Measurements from ENCODE around the gene TSPAN14. TPM values are rescaled to one million over a fixed set of nuclear protein-coding genes. Genes with fewer than 3 reads are reported as not detected.

The TSPAN14 gene
- total and polyA plus RNA-seq, 2 of the 8 experiments (the other 6 are each of a cell fraction or from before 2014, with no cell fraction given), result 47.4 to 57.8 TPM

GRCh38 chr10:80506836-80507487 lies 52.9 kb downstream of the TSPAN14 start:
- H3K14ac ChIP-seq (ENCODE audit: insufficient read length), result no peak overlapping the region
- no peak overlapping the region for H2BK20ac ChIP-seq (ENCODE audit: low read length)
- H2AFZ ChIP-seq (ENCODE audit: low read length), result no peak overlapping the region
- H3K79me1 ChIP-seq (ENCODE audit: low read depth, low read length), result peaks cover 16% of the 10 kb centered on the region
- no peak overlapping the region for H3K9ac ChIP-seq (replicated peaks in 1 of 4; ENCODE audit: extremely low read depth in 1 of 4, low read depth in 3 of 4, low read length in 3 of 4)
- no peak overlapping the region for H3K27ac ChIP-seq (ENCODE audit: low read depth, low read length)
- no peaks in the 10 kb centered on the region for H3K9me3 ChIP-seq (ENCODE audit: insufficient read depth in 2 of 2, low read depth in 1 of 2, low read length in 1 of 2)
- H2BK15ac ChIP-seq (ENCODE audit: low read length), result no peak overlapping the region
- H2BK5ac ChIP-seq (ENCODE audit: low read depth, low read length), result no peak overlapping the region
- no peak overlapping the region for H3K18ac ChIP-seq (ENCODE audit: extremely low read depth, low read length)
- no peak overlapping the region for H3K4ac ChIP-seq (replicated peaks; ENCODE audit: insufficient read length, low read depth, low read length)
- H3K56ac ChIP-seq (replicated peaks; ENCODE audit: insufficient read length, low read depth, low read length), result no peak overlapping the region
- CTCF ChIA-PET (ENCODE audit: partially characterized antibody), result interaction anchor here (1.0 to 21.9 kb wide), 8 partner anchors 8 to 183 kb away, joined by 3 to 1263 read pairs (median 20); partner anchors contain the start of gene TSPAN14
- H4K8ac ChIP-seq (ENCODE audit: extremely low read depth, insufficient read depth, low read length), result no peak overlapping the region
- DNase-seq (ENCODE audit: low read depth in 1 of 2, low spot score in 2 of 2) (no peak), FAIRE-seq (no peak)
- no peak overlapping the region for H4K5ac ChIP-seq (ENCODE audit: insufficient read length, low read depth, low read length)
- peaks cover under 1 to 10% (median 3%) of the 10 kb centered on the region in 4 experiments; a peak in 4 of 8 replicates for H3K36me3 ChIP-seq (ENCODE audit: control insufficient read depth in 2 of 4, insufficient read depth in 4 of 4, low read length in 3 of 4)
- WGBS, 2 experiments (ENCODE audit: extremely low coverage in 1 of 2, insufficient coverage in 1 of 2, insufficient read length in 1 of 2, insufficient replicate concordance in 2 of 2, low coverage in 1 of 2, low lambda C conversion rate in 2 of 2, missing lambda C conversion rate in 1 of 2), result 93% methylated on average over 13 of the region's 13 CpGs; no CpG with 5 or more reads in 1 of the 2 experiments
- no peak overlapping the region for H2AK5ac ChIP-seq (ENCODE audit: low read depth, low read length)
- H4K20me1 ChIP-seq (replicated peaks in 1 of 2; ENCODE audit: control insufficient read depth in 1 of 2, insufficient read depth in 2 of 2, low read length in 2 of 2), result peaks cover 17 to 20% of the 10 kb centered on the region in 2 experiments
- H3K23me2 ChIP-seq (ENCODE audit: low read depth, low read length), result no peaks in the 10 kb centered on the region; the same call in 1 of the 2 replicates
- H3K4me2 ChIP-seq (ENCODE audit: insufficient read depth in 1 of 2, low read depth in 2 of 2, low read length in 2 of 2), result no peak overlapping the region
- no peak overlapping the region for H4K91ac ChIP-seq (replicated peaks; ENCODE audit: insufficient read length, low read length)
- POLR2A ChIA-PET (ENCODE audit: partially characterized antibody), result no interaction called here
- H2BK120ac ChIP-seq (replicated peaks; ENCODE audit: low read depth, low read length), result no peak overlapping the region
- H3K4me1 ChIP-seq (replicated peaks in 1 of 4; ENCODE audit: control insufficient read depth in 3 of 4, insufficient read depth in 4 of 4, low read length in 3 of 4), result peaks cover 5 to 25% (median 11%) of the 10 kb centered on the region in 4 experiments; a peak in 6 of 7 replicates
- no peak overlapping the region for H2BK12ac ChIP-seq (ENCODE audit: low read depth, low read length)
- H3K23ac ChIP-seq (ENCODE audit: insufficient read length), result no peak overlapping the region
- H3K4me3 ChIP-seq (ENCODE audit: extremely low read depth in 1 of 4, insufficient read depth in 2 of 4, low read depth in 3 of 4, low read length in 4 of 4), result no peak overlapping the region
- H3K27me3 ChIP-seq (replicated peaks in 1 of 4; ENCODE audit: control insufficient read depth in 3 of 4, extremely low read depth in 1 of 4, insufficient read depth in 3 of 4, low read length in 3 of 4), result no peaks in the 10 kb centered on the region
- H3K79me2 ChIP-seq (ENCODE audit: control insufficient read depth in 1 of 2, insufficient read depth in 2 of 2, low read length in 2 of 2), result peaks cover 0 to 22% of the 10 kb centered on the region in 2 experiments; a peak in 1 of 4 replicates
- TF ChIP-seq ATF3 (IDR thresholded peaks at IDR 0.05; ENCODE audit: insufficient read depth, low read depth, low read length) (no peak), KDM1A (IDR thresholded peaks at IDR 0.05; ENCODE audit: borderline replicate concordance, low read length) (no peak), POU5F1 (IDR thresholded peaks at IDR 0.05; ENCODE audit: low read depth, low read length) (no peak), SIX5 (IDR thresholded peaks at IDR 0.05; ENCODE audit: low read depth, low read length) (no peak), PHF8 (conservative IDR thresholded peaks at IDR 0.05; ENCODE audit: low read depth, low read length) (no peak), MAX (IDR thresholded peaks at IDR 0.05) (no peak), BCL11A (IDR thresholded peaks at IDR 0.05; ENCODE audit: low read depth in 2 of 2, low read length in 2 of 2) (no peak), ZNF274 (IDR thresholded peaks at IDR 0.05; ENCODE audit: borderline replicate concordance, extremely low read depth, low read length) (no peak), SIRT6 (IDR thresholded peaks at IDR 0.05; ENCODE audit: low read length) (no peak), CHD1 (IDR thresholded peaks at IDR 0.05; ENCODE audit: low read depth, low read length) (no peak), TAF1 (IDR thresholded peaks at IDR 0.05; ENCODE audit: low read depth, low read length) (no peak)
